Progenitor cell of endocrine pancreas (in vitro differentiated cells): ENCODE results near the gene CYP4F11. TPM values are rescaled to one million over a fixed set of nuclear protein-coding genes. Genes with fewer than 3 reads are reported as not detected.

Source experiments
- DNase-seq: peaks from one replicate; pipeline ENCODE4 v3.0.0; 2021; ENCODE audit warnings: low spot score; ENCODE audit not compliant: unreplicated experiment
- H3K27ac Mint-ChIP-seq: 2 replicates; pipeline ENCODE4 v1.8.0; 2021; ENCODE audit warnings: mild to moderate bottlenecking, moderate library complexity, mixed read lengths
- H3K27me3 Mint-ChIP-seq: 2 replicates; pipeline ENCODE4 v1.8.0; 2021; ENCODE audit warnings: mixed read lengths
- H3K36me3 Mint-ChIP-seq: 2 replicates; pipeline ENCODE4 v1.8.0; 2022; ENCODE audit warnings: mixed read lengths; ENCODE audit not compliant: insufficient read depth
- H3K4me1 Mint-ChIP-seq: 2 replicates; pipeline ENCODE4 v1.8.0; 2021; ENCODE audit warnings: low read depth, mixed read lengths
- H3K4me3 Mint-ChIP-seq: 2 replicates; pipeline ENCODE4 v1.8.0; 2021; ENCODE audit warnings: low read depth, mild to moderate bottlenecking, moderate library complexity, mixed read lengths
- H3K9me3 Mint-ChIP-seq: 2 replicates; pipeline ENCODE4 v1.8.0; 2021; ENCODE audit warnings: low read depth, mixed read lengths
- CTCF ChIP-seq: fragments of 200-600 bp; sonication (generic); IDR thresholded peaks from one replicate; pipeline ENCODE4 v1.5.0; 2021; ENCODE audit warnings: antibody characterized with exemption, mild to moderate bottlenecking; ENCODE audit not compliant: unreplicated experiment
- total RNA-seq: library from RNA; stranded (reverse); gene quantifications from 2 replicates; pipeline ENCODE4 v1.2.1, GENCODE V29; 2021

Gene CYP4F11
- total RNA-seq, 1 donor from 2014 or later = not detected

- Mint-ChIP-seq H3K9me3 (peaks cover 69% of the 10 kb centered on the region), H3K4me1 (no peaks in the 10 kb centered on the region)
- no peak for TF ChIP-seq CTCF
These were observed 15.1 kb downstream of the CYP4F11 start for GRCh38 chr19:15919243-15919642.

GRCh38 chr19:15915109-15915508 is 19.2 kb downstream of the CYP4F11 start:
- no peak for TF ChIP-seq CTCF
- DNase-seq = no peak
- peaks cover 51% of the 10 kb centered on the region for H3K9me3 Mint-ChIP-seq
- H3K27ac Mint-ChIP-seq = no peak overlapping the region
- H3K27me3 Mint-ChIP-seq = no peaks in the 10 kb centered on the region
- no peaks in the 10 kb centered on the region for H3K4me1 Mint-ChIP-seq
- H3K4me3 Mint-ChIP-seq = no peak overlapping the region
- no peaks in the 10 kb centered on the region for H3K36me3 Mint-ChIP-seq

More at GRCh38 chr19:15919243-15919642, 15.1 kb downstream of the CYP4F11 start:
- no peak overlapping the region for H3K27ac Mint-ChIP-seq
- no peaks in the 10 kb centered on the region for H3K27me3 Mint-ChIP-seq
- H3K36me3 Mint-ChIP-seq = peaks cover 1% of the 10 kb centered on the region
- no peak overlapping the region for H3K4me3 Mint-ChIP-seq
- no peak for DNase-seq

- no peaks in the 10 kb centered on the region for H3K36me3 Mint-ChIP-seq
- no peaks in the 10 kb centered on the region for H3K27me3 Mint-ChIP-seq
- H3K4me1 Mint-ChIP-seq = no peaks in the 10 kb centered on the region
- H3K4me3 Mint-ChIP-seq = no peak overlapping the region
- no peak for DNase-seq
- H3K27ac Mint-ChIP-seq = no peak overlapping the region
- TF ChIP-seq CTCF = no peak
- H3K9me3 Mint-ChIP-seq = peaks cover 49% of the 10 kb centered on the region
These were observed 20.5 kb downstream of the CYP4F11 start for GRCh38 chr19:15913830-15914229.

- Mint-ChIP-seq H3K4me1 (no peaks in the 10 kb centered on the region), H3K4me3 (no peak overlapping the region), H3K27me3 (no peaks in the 10 kb centered on the region), H3K36me3 (no peaks in the 10 kb centered on the region), H3K9me3 (peaks cover 45% of the 10 kb centered on the region), H3K27ac (no peak overlapping the region)
- TF ChIP-seq CTCF = no peak
- DNase-seq = no peak
These were observed 20.9 kb downstream of the CYP4F11 start for GRCh38 chr19:15913384-15913783.

- Mint-ChIP-seq H3K27me3 (no peaks in the 10 kb centered on the region), H3K27ac (no peak overlapping the region), H3K4me3 (no peak overlapping the region), H3K9me3 (peaks cover 40% of the 10 kb centered on the region), H3K36me3 (no peaks in the 10 kb centered on the region), H3K4me1 (no peaks in the 10 kb centered on the region)
- no peak for TF ChIP-seq CTCF
- DNase-seq = no peak
These were observed 22.6 kb downstream of the CYP4F11 start for GRCh38 chr19:15911599-15912235.
